ENCODE results near the gene CACNG7.

DNA sequence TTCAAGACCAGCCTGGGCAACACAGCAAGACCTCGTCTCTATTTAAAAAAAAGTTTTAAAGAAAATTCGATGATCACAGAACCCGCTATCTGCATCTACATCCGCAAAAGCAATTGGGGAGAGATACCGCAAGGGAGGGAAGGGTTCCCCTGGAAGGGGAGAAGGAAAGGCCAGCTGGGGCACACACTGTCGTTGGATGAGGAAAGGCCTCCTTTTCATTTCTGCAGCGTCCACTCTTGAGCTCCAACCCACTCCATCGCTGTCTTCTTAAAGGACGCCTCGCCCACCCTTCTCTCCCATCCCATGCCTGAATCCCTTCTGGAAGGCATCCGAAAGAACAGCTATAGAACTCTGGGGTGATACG lies 30.3 kb upstream of the CACNG7 start:
- TF ChIP-seq, protein P1, sequence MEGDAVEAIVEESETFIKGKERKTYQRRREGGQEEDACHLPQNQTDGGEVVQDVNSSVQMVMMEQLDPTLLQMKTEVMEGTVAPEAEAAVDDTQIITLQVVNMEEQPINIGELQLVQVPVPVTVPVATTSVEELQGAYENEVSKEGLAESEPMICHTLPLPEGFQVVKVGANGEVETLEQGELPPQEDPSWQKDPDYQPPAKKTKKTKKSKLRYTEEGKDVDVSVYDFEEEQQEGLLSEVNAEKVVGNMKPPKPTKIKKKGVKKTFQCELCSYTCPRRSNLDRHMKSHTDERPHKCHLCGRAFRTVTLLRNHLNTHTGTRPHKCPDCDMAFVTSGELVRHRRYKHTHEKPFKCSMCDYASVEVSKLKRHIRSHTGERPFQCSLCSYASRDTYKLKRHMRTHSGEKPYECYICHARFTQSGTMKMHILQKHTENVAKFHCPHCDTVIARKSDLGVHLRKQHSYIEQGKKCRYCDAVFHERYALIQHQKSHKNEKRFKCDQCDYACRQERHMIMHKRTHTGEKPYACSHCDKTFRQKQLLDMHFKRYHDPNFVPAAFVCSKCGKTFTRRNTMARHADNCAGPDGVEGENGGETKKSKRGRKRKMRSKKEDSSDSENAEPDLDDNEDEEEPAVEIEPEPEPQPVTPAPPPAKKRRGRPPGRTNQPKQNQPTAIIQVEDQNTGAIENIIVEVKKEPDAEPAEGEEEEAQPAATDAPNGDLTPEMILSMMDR (conservative IDR thresholded peaks at IDR 0.05; ENCODE audit: low read length): no peak
- TF ChIP-seq EZH2phosphoT487 (IDR thresholded peaks at IDR 0.05; ENCODE audit: borderline replicate concordance): no peak
